GM21529 (cell line): ENCODE data around the gene ZCWPW1.
"Not testable (repeated sequence)": the region's sequence is repeated elsewhere in the genome, so short reads cannot be mapped to it uniquely, and the experiment has no call there.

ENCODE experiments used
- ATAC-seq: cut with Tn5 transposase; IDR thresholded peaks from one replicate; pipeline ENCODE4 v1.9.1; 2021; ENCODE audit not compliant: unreplicated experiment

ZCWPW1 gene

DNA sequence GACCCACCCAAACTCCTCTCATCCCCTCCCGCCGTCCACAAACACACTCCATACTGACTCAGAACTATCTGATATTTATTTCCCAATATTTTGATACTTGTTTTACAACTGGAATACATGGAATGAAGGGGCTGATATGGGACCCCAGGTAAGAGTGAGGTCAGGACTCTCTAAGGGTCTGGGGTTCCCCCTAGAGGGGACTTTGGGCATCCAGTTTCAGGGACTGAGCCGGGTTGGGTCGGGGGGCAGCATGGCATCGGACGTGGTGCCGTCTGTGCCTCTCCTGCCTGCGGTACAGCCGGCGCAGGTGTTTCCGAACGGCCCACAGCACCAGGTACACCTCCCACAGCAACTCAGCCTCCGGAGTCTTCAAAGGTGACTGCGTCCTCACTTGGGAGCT, 28.1 kb upstream of the ZCWPW1 start:
- no peak for ATAC-seq

DNA sequence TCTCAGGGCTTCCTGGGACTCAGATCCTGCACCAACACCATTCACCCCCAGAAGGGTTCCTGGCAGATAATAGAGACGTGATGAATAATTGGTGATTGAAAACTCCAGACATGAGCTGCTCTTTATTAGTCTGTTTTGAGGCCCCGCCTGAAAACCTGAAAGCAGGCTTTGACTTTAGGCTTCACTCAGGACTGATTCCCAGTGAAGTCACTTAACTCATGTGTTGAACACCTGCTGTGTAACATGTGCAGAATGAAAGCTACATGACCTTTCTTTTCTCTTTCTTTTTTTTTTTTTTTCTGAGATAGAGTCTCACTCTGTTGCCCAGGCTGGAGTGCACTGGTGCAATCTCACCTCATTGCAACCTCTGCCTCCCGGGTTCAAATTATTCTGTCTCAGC, 26.7 kb upstream of the ZCWPW1 start:
- ATAC-seq = no peak

DNA sequence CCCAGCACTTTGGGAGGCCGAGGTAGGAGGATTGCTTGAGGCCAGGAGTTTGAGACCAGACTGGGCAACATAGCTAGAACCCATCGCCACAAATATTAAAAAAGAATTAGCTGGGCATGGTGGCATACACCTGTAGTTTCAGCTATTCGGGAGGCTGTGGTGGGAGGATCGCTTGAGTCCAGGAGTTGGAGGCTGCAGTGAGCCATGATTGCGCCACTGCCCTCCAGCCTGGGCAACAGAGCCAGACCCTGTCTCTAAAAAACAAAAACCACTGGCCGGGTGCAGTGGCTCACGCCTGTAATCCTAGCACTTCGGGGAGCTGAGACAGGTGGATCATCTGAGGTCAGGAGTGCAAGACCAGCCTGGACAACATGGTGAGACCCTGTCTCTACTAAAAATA, 25.4 kb upstream of the ZCWPW1 start:
- not testable (repeated sequence) for ATAC-seq

DNA sequence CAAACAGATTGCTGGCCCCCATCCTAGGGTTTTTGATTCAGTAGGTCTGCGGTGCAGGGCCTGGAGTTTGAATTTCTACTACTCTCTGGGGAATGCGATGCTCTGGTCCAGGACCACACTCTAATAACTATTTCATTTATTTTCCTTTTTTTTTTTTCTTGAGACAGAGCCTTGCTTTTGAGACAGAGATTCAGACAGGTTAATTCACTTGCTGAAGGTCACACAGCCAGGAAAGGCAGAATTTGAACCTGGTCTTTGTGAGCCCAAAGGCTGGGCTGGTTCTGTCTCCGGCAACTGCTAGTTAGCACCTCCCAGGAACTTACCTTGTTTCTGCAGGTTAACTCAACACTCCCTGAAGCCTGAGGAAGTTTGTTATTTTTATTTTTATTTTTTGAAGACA, 24.0 kb upstream of the ZCWPW1 start:
- ATAC-seq = no peak

DNA sequence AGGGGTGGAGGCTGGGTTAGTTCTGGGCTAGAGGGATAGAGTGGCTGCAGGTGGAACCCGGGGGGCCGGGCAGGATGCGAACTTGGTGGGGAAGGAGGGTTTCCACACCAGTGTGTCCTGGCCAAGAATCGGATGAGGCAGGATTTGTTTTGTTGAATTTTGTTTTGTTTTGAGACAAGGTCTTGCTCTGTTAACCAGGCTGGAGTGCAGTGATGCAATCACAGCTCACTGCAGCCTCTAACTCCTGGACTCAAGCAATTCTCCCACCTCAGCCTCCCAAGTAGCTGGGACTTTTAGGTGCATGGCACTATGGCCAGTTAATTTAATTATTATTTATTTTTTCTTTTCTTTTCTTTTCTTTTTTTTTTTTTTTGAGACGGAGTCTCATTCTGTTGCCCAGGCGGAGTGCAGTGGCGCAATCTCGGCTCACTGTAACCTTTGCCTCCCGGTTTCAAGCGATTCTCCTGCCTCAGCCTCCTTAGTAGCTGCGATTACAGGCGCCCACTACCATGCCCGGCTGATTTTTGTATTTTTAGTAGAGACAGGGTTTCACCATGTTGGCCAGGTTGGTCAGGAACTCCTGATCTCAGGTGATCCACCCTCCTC, 20.8 kb upstream of the ZCWPW1 start:
- ATAC-seq = no peak

DNA sequence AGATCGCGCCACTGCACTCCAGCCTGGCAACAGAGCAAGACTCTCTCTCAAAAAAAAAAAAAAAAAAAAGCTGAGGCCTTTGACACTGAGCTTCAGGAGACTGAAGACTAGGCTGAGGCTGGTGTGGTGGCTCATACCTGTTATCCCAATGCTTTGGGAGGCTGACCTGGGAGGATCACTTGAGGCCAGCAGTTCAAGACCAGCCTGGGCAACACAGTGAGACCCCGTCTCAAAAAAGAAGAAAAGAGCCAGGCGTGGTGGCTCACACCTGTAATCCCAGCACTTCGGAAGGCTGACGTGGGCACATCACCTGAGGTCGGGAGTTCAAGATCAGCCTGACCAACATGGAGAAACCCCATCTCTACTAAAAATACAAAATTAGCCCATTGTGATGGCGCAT, 18.9 kb upstream of the ZCWPW1 start:
- not testable (repeated sequence) for ATAC-seq

DNA sequence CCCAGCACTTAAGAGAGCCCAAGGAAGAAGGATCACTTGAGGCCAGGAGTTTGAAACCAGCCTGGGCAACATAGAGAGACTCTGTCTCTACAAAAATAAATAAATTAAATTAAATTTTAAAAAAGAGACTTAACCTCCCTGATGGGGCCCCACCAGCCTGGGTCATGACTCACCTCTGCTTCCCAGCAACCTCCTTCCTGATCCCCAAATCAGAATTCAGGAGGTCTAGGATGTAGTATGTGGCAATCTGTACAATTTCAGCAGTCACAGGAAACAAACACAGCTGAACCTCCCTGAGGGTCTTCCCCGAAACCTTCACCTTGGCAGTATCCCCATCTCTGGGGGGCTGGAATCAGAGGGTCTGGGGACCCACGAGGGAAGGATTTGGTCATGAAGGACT, 17.5 kb upstream of the ZCWPW1 start:
- ATAC-seq = no peak

DNA sequence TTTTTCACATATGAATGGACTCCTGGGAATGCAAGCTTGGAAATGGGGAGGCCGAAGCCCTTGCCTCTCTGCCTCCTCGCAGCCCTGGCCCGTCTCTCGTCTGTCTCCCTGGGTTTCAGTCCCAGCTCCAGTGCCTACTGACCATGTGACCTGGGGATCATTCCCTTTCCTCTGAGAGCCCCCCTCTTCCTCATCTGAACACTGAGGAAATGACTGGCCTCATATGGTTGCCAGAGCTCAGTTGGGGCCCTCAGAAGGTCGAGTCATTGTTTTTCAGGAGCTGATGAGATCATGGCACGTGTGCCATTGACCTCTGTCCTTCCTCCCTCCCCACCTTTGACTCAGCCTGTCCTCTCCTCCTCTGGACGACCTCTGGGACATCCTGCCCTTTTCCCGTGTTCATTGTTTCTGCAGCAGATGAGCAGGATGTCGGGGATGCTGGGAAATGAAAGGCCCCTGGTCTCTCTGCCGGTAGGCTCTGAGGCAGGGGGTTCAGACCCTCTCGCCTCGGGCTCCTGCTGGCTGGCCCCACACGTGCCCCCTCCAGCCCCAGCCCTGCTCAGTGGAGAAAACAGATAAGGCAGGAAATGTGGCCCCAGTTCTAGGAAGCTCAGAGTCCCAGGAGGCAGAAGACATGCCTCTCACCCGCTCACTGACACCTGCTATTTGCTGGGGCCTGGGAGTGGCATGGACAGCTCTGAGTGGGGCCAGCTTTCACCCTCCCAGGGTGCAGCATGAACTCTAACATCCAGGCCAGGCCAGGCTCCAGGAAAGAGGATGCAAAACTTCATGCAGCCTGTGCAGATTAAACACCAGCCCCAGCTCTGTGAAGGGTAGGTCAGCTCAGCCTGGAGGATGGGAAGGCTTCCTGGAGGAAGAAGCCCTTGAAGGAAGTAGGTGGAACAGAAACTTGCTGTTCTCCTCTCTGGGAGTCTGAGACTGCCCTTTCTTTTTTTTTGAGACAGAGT, 16.1 kb upstream of the ZCWPW1 start:
- ATAC-seq = no peak

DNA sequence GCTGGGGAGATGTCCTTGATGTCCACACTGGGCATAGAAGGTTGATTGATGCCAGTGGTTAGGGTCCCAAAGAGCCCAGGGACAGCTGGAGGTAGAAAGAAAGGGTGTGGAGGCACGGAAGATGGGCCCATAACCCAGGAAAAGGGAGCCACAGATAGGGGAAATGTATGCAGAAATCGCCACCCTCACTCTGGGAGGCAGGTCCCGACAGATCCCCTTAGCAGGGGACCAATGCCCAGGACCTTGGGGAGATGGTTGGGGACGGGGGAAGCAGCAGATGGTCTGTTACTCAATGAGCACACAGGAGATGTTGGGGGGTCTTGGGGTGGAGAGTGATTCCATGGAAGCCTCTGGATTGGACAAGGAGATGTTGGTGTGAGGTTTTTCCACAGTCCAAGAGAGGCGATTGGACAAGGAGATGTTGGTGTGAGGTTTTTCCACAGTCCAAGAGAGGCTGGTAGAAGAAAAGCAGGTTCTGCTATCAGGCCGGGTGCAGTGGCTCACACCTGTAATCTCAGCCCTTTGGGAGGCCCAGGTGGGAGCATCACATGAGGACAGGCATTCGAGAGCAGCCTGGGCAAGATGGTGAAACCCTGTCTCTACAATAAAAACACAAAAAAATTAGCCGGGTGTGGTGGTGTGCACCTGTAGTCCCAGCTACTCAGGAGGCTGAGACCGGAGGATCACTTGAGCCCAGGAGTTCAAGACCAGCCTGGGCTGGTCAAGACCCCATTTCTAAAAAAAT, 14.8 kb upstream of the ZCWPW1 start:
- no peak for ATAC-seq

DNA sequence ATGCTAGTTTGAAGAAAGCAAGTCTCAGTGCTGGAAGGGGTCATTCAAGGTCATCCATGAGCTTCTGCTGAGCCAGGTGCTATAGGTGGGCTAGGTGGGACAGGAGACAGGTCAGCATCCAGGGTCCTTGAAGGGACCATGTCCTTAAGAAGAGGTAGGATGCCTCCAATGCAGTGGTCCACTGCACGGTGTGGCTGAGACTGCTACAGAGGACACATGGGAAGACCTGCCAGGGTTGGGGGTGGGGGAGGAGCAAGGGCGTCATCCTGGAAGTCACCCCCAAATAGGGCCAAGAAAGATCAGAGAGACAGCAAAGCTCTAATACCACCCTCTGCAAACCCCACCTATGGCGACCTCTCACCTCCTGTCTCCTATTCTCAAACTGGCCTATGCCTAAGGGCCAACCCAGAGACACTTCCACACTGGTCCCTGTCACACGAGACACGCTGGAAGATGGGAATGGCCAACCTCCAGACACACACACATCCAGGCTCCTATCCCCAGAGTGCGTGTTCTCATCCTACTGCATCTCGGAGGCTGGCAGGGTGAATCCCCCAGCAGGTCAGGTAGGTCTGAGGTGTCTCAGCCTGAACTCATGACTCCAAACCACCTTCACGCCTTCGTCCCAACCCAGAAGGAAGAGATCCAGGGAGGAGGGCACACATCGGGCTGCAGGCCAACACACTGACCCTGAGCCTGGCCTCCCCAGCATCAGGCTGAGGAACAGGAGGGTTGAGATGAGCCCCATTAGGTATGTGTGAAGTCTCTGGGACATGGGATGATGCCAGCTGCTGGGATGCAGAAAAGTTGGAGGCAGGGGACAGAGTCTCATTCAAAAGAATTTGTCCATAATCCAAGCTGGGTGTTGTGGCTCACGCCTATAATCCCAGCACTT, 13.4 kb upstream of the ZCWPW1 start:
- no peak for ATAC-seq

DNA sequence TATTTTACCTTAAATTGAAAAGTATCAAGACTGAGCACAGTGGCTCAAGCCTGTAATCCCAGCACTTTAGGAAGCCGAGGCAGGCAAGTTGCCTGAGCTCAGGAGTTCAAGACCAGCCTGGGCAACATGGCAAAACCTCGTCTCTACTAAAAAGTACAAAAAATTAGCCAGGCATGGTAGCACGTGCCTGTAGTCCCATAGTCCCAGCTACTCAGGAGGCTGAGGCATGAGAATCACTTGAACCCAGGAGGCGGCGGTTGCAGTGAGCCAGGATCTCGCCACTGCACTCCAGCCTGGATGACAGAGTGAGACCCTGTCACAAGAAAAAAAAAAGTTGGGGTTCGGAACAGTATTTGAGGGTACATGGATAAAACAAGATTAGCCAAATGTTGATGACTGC, 10.7 kb upstream of the ZCWPW1 start:
- ATAC-seq = not testable (repeated sequence)

DNA sequence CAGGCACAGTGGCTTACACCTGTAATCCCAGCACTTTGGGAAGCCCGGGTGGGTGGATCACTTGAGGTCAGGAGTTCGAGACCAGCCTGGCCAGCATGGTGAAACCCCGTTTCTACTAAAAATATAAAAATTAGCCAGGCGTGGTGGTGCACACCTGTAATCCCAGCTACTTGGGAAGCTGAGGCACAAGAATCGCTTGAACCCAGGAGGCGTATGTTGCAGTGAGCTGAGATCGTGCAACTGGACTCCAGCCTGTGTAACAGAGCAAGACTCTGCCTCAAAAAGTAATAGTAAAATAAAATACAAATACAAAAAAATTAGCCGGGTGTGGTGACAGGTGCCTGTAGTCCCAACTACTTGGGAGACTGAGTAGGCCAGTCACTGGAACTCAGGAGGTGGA, 10.2 kb upstream of the ZCWPW1 start:
- not testable (repeated sequence) for ATAC-seq

DNA sequence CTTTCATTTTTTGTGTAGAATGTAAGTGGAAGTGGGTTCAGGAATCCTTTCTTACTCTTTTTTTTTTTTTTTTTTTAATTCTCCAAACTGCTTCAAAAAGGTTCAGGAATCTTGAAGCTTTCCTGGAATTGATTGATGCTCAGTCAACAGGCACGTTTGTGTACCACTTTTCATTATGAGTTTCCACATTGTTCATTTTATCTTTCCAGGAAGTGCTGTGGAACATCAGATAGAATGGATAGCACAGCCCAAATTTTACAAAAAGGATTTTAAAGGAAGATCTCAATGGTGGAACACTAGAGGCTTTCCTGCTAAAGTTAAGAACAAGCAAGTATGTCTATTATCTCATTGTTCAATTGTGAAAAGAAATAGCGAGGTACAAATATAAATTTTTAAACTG, 9.7 kb upstream of the ZCWPW1 start:
- ATAC-seq = no peak

DNA sequence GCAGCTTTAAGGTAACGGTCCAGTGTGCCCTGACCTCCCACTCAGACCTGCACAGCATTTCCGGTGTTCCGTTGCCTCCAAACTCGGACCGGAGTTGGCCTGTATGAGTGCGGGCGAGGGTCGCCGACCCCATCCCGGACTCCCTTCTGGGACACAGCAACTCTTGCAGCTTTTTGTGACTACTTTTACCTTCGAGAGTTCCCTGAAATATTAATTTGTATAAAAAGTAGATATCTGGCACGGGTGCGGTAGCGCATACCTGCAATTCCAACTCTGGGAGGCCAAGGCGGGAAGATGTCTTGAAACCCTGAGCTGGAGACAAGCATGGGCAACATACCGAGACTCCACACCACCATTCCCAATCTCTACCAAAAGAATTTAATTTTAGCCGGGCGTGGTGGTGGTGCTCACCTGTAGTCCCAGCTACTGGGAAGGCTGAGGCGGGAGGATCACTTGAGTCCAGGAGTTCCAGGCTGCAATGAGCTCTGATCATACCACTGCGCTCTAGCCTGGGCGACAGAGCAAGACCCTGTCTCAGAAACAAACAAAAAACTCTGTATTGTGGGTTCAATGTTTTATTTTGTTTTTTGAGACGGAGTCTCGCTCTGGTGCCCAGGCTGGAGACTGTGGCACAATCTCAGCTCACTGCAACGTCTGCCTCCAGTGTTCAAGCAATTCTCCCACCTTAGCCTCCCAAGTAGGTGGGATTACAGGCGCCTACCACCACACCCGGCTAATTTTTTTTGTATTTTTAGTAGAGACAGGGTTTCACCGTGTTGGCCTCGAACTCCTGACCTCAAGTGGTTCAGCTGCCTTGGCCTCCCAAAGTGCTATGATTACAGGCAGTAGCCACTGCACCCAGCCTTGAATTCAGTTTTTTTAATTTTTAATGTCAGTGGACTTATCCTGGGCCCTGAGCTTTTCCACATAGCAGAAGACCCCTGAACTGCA, 8.9 kb upstream of the ZCWPW1 start:
- no peak for ATAC-seq

DNA sequence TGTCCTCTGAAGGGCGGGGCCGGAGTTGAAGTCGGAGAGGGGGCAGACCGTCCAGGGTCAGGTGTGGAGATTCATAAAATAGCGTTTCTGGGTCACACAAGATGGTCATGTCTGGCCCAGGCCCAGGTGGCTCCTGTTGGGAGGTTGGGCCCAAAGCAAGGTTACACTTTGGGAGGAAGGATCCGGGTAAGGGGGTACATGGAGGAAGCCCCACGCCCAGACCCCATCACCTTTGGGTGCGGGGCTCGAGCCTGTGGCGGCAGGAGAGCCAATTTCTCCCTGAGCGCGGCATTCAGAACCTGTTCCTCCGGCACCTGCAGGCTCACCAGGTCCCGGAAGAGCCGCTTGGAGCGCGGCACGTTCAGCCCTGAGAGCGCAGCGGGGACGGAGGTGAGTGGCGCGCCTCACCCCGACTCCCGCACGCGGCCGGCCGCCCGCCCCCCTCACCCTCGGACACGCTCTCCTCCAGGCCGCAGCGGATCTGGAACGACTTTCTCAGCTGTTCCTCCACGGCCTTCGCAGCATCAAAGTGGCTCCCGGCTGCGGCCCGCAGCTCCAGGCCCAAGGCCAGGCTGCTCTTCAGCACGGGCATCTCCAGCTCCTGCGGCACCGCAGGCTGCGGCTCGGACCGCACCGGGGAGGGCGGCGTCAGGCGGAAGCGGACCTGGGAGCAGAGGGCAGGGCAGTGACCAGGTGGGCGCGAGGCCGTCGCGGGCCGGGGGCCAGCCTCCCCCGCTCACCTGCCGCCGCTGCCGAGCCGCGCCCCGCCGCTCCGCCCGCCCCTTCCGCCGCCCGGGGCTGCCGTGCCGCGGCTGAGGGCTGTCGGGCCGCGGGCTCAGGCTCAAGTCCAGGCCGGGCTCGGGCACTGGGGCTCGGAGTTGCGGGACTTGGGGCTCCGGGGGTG, 7.2 kb upstream of the ZCWPW1 start:
- ATAC-seq = peak; percentile 29

DNA sequence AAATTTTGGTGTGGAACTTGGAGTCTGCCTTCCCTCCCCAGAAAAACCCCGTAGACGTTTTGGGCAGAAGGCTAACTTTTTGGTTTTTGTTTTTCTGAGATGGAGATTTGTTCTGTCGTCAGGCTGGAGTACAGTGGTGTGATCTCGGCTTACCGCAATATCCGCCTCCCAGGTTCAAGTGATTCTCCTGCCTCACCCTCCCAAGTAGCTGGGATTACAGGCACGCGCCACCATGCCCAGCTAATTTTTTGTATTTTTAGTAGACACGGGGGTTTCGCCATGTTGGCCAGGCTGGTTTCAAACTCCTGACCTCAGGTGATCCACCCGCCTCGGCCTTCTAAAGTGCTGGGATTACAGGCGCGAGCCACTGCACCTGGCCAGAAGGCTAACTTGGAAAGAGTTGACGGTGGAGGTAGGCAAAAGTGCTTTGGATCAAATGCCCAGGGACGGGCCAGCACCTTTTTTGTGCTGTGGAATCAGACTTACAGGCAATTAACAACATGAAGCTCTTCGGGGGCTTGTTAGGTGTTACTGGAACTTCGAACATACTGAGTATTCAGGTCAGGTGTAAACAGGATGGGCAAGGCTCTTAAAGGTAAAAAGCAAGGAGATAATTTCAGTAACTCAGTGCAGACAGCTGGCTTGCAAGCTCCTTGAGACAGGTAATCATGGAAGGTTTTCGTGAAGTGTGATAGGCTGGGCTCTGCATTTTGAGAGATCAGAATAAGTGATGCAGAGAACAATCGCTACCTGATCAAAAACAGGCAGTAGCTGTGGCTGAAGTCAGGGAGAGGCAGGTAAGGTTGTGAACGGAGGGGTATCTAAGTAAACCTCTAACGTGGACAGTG, 6.0 kb upstream of the ZCWPW1 start:
- no peak for ATAC-seq

DNA sequence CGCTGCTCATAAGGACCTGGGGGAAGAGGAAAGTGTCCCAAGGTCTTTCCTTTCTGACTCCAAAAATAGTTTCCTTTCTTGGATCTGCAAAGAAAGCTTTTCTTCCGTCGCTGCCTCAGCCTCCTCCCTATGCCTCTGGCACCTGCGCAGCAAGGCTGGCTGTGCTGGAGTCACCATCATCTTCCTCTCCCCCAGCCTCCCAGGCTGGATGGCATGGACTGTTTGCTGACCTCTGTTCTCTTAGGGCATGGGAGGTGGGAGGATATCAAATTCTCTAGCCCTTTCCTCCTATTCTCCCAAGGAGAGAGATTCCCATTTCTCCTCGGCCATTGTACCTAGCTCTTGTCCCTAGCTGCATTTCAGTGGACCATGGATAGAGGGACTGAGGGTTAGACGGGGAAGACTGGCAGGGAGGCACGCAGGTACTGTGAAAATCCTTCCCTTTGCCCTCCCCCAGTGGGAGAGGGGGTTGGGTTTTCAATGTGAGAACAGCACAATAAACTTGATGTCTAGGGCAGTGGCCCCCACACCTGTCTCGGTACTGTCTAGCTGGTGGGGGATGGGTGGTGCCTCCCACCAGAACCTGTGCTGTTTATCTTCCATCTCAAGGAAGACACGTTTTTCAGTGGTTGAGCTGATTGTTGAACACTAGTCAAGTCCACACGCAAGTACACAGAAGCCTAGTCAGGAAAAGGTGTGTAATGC, 5.2 kb upstream of the ZCWPW1 start:
- no peak for ATAC-seq
